HepG2 (cell line): ENCODE measurements around the gene AUH. TPM values are rescaled to one million over a fixed set of nuclear protein-coding genes. Genes with fewer than 3 reads are reported as not detected.

ENCODE experiments used
- BORCS8-MEF2B ChIP-seq: sonication (generic); formaldehyde crosslinking; IDR thresholded peaks from 2 replicates; pipeline ENCODE4 v1.8.0; 2022; ENCODE audit warnings: mild to moderate bottlenecking, missing genetic modification reagents
- GTF3A ChIP-seq: sonication (generic); formaldehyde crosslinking; conservative IDR thresholded peaks from 2 replicates; pipeline ENCODE4 v1.4.0; 2020; ENCODE audit warnings: mild to moderate bottlenecking, missing genetic modification reagents
- GZF1 ChIP-seq: sonication (generic); formaldehyde crosslinking; IDR thresholded peaks from 2 replicates; pipeline ENCODE4 v1.5.1; 2020; ENCODE audit warnings: mild to moderate bottlenecking, missing genetic modification reagents
- NCOA2 ChIP-seq: sonication (generic); formaldehyde crosslinking; IDR thresholded peaks from 2 replicates; pipeline ENCODE4 v1.8.0; 2022; ENCODE audit warnings: inconsistent platforms
- NKX3-1 ChIP-seq: sonication (generic); formaldehyde crosslinking; IDR thresholded peaks from 2 replicates; pipeline ENCODE4 v1.5.0; 2020; ENCODE audit warnings: missing genetic modification reagents
- PHF5A ChIP-seq: IDR thresholded peaks from one replicate; pipeline ENCODE4 v1.6.1; 2018; ENCODE audit warnings: low read depth, missing genetic modification reagents; ENCODE audit not compliant: unreplicated experiment
- PHF8 ChIP-seq: sonication (generic); formaldehyde crosslinking; IDR thresholded peaks from 2 replicates; pipeline ENCODE4 v1.5.0; 2020; ENCODE audit warnings: missing genetic modification reagents
- SATB2 ChIP-seq: sonication (generic); formaldehyde crosslinking; IDR thresholded peaks from 2 replicates; pipeline ENCODE4 v1.5.0; 2020; ENCODE audit warnings: missing genetic modification reagents
- SRSF4 ChIP-seq: fragments of 200-400 bp; formaldehyde crosslinking; IDR thresholded peaks from one replicate; pipeline ENCODE4 v1.6.1; 2018; ENCODE audit warnings: mild to moderate bottlenecking, low read depth, low read length, moderate library complexity; ENCODE audit not compliant: poor library complexity, severe bottlenecking
- TFAP4 ChIP-seq: sonication (generic); IDR thresholded peaks from 2 replicates; pipeline ENCODE4 v1.6.1; 2016; ENCODE audit warnings: low read depth, borderline replicate concordance
- UBTF ChIP-seq: sonication (generic); formaldehyde crosslinking; IDR thresholded peaks from 2 replicates; pipeline ENCODE4 v1.4.0; 2020; ENCODE audit warnings: mild to moderate bottlenecking, missing genetic modification reagents
- ZBTB14 ChIP-seq: sonication (generic); formaldehyde crosslinking; IDR thresholded peaks from 2 replicates; pipeline ENCODE4 v1.4.0; 2020; ENCODE audit warnings: missing genetic modification reagents
- ZBTB34 ChIP-seq: sonication (generic); formaldehyde crosslinking; IDR thresholded peaks from 2 replicates; pipeline ENCODE4 v1.8.0; 2022; ENCODE audit warnings: mild to moderate bottlenecking, missing genetic modification reagents
- ZFP90 ChIP-seq: sonication (generic); formaldehyde crosslinking; IDR thresholded peaks from 2 replicates; pipeline ENCODE4 v1.8.0; 2022; ENCODE audit warnings: missing genetic modification reagents, mild to moderate bottlenecking, inconsistent platforms, borderline replicate concordance
- ZNF160 ChIP-seq: sonication (generic); formaldehyde crosslinking; IDR thresholded peaks from 2 replicates; pipeline ENCODE4 v1.8.0; 2022; ENCODE audit warnings: mild to moderate bottlenecking, inconsistent platforms, missing genetic modification reagents
- ZNF580 ChIP-seq: IDR thresholded peaks from 2 replicates; pipeline ENCODE4 v1.6.1; 2016; ENCODE audit warnings: low read depth, borderline replicate concordance
- ZNF687 ChIP-seq: sonication (generic); formaldehyde crosslinking; IDR thresholded peaks from 2 replicates; pipeline ENCODE4 v1.5.1; 2020; ENCODE audit warnings: mild to moderate bottlenecking, missing genetic modification reagents, moderate library complexity
- ZNF775 ChIP-seq: sonication (generic); formaldehyde crosslinking; IDR thresholded peaks from 2 replicates; pipeline ENCODE4 v1.4.0; 2020; ENCODE audit warnings: missing genetic modification reagents, mild to moderate bottlenecking, moderate library complexity, borderline replicate concordance
- ZNF879 ChIP-seq: sonication (generic); formaldehyde crosslinking; IDR thresholded peaks from 2 replicates; pipeline ENCODE4 v1.8.1; 2023; ENCODE audit warnings: missing genetic modification reagents
- ZNF891 ChIP-seq: sonication (generic); formaldehyde crosslinking; IDR thresholded peaks from 2 replicates; pipeline ENCODE4 v1.5.0; 2020; ENCODE audit warnings: mild to moderate bottlenecking, missing genetic modification reagents
- ZSCAN25 ChIP-seq: sonication (generic); formaldehyde crosslinking; IDR thresholded peaks from 2 replicates; pipeline ENCODE4 v1.8.0; 2022; ENCODE audit warnings: mild to moderate bottlenecking, missing genetic modification reagents
- polyA plus RNA-seq, 8 experiments: library from polyadenylated mRNA; depleted of rRNA in 3 of 8; stranded (reverse) in 7 of 8; unstranded in 1 of 8; fragments of >200 nt; fragmentation: Illumina TruSeq in 4 of 8; extraction: Trizol in 4 of 8; gene quantifications; 2 replicates each; pipeline versions ENCODE4 v1.2.1 to v1.2.3, GENCODE V29; 2011 to 2016; ENCODE audit warnings: low read depth in 4 of 8, missing spikeins in 1 of 8, mixed read lengths in 1 of 8; ENCODE audit not compliant: insufficient read depth in 1 of 8
- total RNA-seq, 5 experiments: library from RNA; depleted of rRNA; stranded (reverse); fragments of >200 nt; fragmentation: Illumina TruSeq; extraction: Trizol; gene quantifications; 2 replicates each; pipeline ENCODE4 v1.2.3, GENCODE V29; 2016; ENCODE audit warnings: low read depth in 1 of 5

The AUH gene
- total and polyA plus RNA-seq, 2 of the 13 experiments (the other 11 are each of a cell fraction or from before 2014, with no cell fraction given), result 25.8 to 31.9 TPM

- no peak for TF ChIP-seq ZNF775 (CRISPR knock-in tag)
- no peak for TF ChIP-seq NKX3-1 (CRISPR knock-in tag)
- no peak for TF ChIP-seq SATB2 (CRISPR knock-in tag)
- no peak for TF ChIP-seq ZNF879
- TF ChIP-seq ZNF580 (CRISPR knock-in tag), result no peak
- TF ChIP-seq UBTF (CRISPR knock-in tag), result peak; percentile 33; the same call in 1 of the 2 replicates
- no peak for TF ChIP-seq BORCS8-MEF2B
- TF ChIP-seq SRSF4, result no peak
- no peak for TF ChIP-seq TFAP4
- no peak for TF ChIP-seq GZF1 (CRISPR knock-in tag)
- no peak for TF ChIP-seq PHF8 (CRISPR knock-in tag)
- TF ChIP-seq ZFP90 (CRISPR knock-in tag), result no peak
- peak; percentile 29; the same call in 1 of the 2 replicates for TF ChIP-seq ZNF687 (CRISPR knock-in tag)
- TF ChIP-seq PHF5A, result no peak
- no peak for TF ChIP-seq ZBTB34 (CRISPR knock-in tag)
- TF ChIP-seq ZNF160 (CRISPR knock-in tag), result no peak
- TF ChIP-seq NCOA2 (CRISPR knock-in tag), result no peak
- no peak for TF ChIP-seq ZNF891 (CRISPR knock-in tag)
- no peak for TF ChIP-seq GTF3A (CRISPR knock-in tag)
- TF ChIP-seq ZBTB14, result no peak
- no peak for TF ChIP-seq ZSCAN25 (CRISPR knock-in tag)
Observed at GRCh38 chr9:91211919-91212318, 149.8 kb downstream of the AUH start (continued).
